Neuron (in vitro differentiated cells): ENCODE measurements around the gene TMPO.
"Not testable (repeated sequence)": the region's sequence is repeated elsewhere in the genome, so short reads cannot be mapped to it uniquely, and the experiment has no call there.

ENCODE experiments used
- H2AFZ ChIP-seq: one replicate; pipeline ENCODE4 v1.6.1; 2013; ENCODE audit warnings: low read depth, mild to moderate bottlenecking, inconsistent platforms, low read length, moderate library complexity
- H3K27me3 ChIP-seq: one replicate; pipeline ENCODE4 v1.6.1; 2013; ENCODE audit warnings: low read length; ENCODE audit not compliant: insufficient read depth
- H3K36me3 ChIP-seq: one replicate; pipeline ENCODE4 v1.6.1; 2013; ENCODE audit warnings: low read length; ENCODE audit not compliant: insufficient read depth
- H3K4me1 ChIP-seq: one replicate; pipeline ENCODE4 v1.6.1; 2013; ENCODE audit warnings: low read length; ENCODE audit not compliant: insufficient read depth
- H3K4me3 ChIP-seq: 2 replicates; pipeline ENCODE4 v1.5.1; 2013; ENCODE audit warnings: mild to moderate bottlenecking, low read length, moderate library complexity
- H3K9me3 ChIP-seq: one replicate; pipeline ENCODE4 v1.6.1; 2013; ENCODE audit warnings: low read length

TMPO gene

GRCh38 chr12:98519257-98519907, 4.0 kb downstream of the TMPO start:
- Histone ChIP-seq H3K27me3 (no peaks in the 10 kb centered on the region), H3K4me3 (no peak overlapping the region), H3K36me3 (peaks cover 22% of the 10 kb centered on the region), H3K4me1 (peaks cover 6% of the 10 kb centered on the region), H3K9me3 (no peaks in the 10 kb centered on the region), H2AFZ (no peak overlapping the region)

- Histone ChIP-seq H3K36me3 (peaks cover 86% of the 10 kb centered on the region), H3K4me3 (no peak overlapping the region)
Measured at GRCh38 chr12:98530068-98530467, 14.7 kb downstream of the TMPO start.

GRCh38 chr12:98532687-98533304, 17.4 kb downstream of the TMPO start:
- Histone ChIP-seq H3K9me3 (no peaks in the 10 kb centered on the region), H3K27me3 (no peaks in the 10 kb centered on the region), H3K4me1 (no peaks in the 10 kb centered on the region), H3K4me3 (no peak overlapping the region), H2AFZ (no peak overlapping the region), H3K36me3 (peaks cover 96% of the 10 kb centered on the region)

More at GRCh38 chr12:98530068-98530467, 14.7 kb downstream of the TMPO start:
- no peak overlapping the region for H2AFZ ChIP-seq
- no peaks in the 10 kb centered on the region for H3K27me3 ChIP-seq
- H3K9me3 ChIP-seq = no peaks in the 10 kb centered on the region
- no peaks in the 10 kb centered on the region for H3K4me1 ChIP-seq

GRCh38 chr12:98533723-98534251, 18.4 kb downstream of the TMPO start:
- H2AFZ ChIP-seq = no peak overlapping the region
- H3K4me3 ChIP-seq = no peak overlapping the region
- H3K4me1 ChIP-seq = no peaks in the 10 kb centered on the region
- no peaks in the 10 kb centered on the region for H3K27me3 ChIP-seq
- H3K9me3 ChIP-seq = no peaks in the 10 kb centered on the region
- peaks cover 99% of the 10 kb centered on the region for H3K36me3 ChIP-seq

GRCh38 chr12:98538031-98538430, 22.6 kb downstream of the TMPO start:
- H3K4me3 ChIP-seq = no peak overlapping the region

GRCh38 chr12:98543701-98544100, 28.3 kb downstream of the TMPO start:
- H3K9me3 ChIP-seq = no peaks in the 10 kb centered on the region
- H2AFZ ChIP-seq = no peak overlapping the region
- H3K27me3 ChIP-seq = no peaks in the 10 kb centered on the region
- H3K4me3 ChIP-seq = no peak overlapping the region
- no peaks in the 10 kb centered on the region for H3K4me1 ChIP-seq
- H3K36me3 ChIP-seq = peaks cover 79% of the 10 kb centered on the region

More at GRCh38 chr12:98538031-98538430, 22.6 kb downstream of the TMPO start:
- no peak overlapping the region for H2AFZ ChIP-seq
- no peaks in the 10 kb centered on the region for H3K27me3 ChIP-seq
- no peaks in the 10 kb centered on the region for H3K9me3 ChIP-seq
- peaks cover 89% of the 10 kb centered on the region for H3K36me3 ChIP-seq
- H3K4me1 ChIP-seq = no peaks in the 10 kb centered on the region

GRCh38 chr12:98544751-98545150, 29.4 kb downstream of the TMPO start:
- no peaks in the 10 kb centered on the region for H3K4me1 ChIP-seq
- no peak overlapping the region for H2AFZ ChIP-seq
- H3K9me3 ChIP-seq = no peaks in the 10 kb centered on the region
- H3K36me3 ChIP-seq = peaks cover 85% of the 10 kb centered on the region
- no peak overlapping the region for H3K4me3 ChIP-seq
- no peaks in the 10 kb centered on the region for H3K27me3 ChIP-seq

GRCh38 chr12:98549371-98550110, 34.2 kb downstream of the TMPO start:
- Histone ChIP-seq H3K9me3 (no peaks in the 10 kb centered on the region), H3K27me3 (no peaks in the 10 kb centered on the region), H2AFZ (no peak overlapping the region), H3K36me3 (peaks cover 62% of the 10 kb centered on the region), H3K4me3 (no peak overlapping the region), H3K4me1 (no peaks in the 10 kb centered on the region)

GRCh38 chr12:98551787-98552186, 36.4 kb downstream of the TMPO start:
- H3K36me3 ChIP-seq = peaks cover 42% of the 10 kb centered on the region
- H3K4me1 ChIP-seq = no peaks in the 10 kb centered on the region
- H3K4me3 ChIP-seq = no peak overlapping the region
- no peak overlapping the region for H2AFZ ChIP-seq
- H3K9me3 ChIP-seq = no peaks in the 10 kb centered on the region
- no peaks in the 10 kb centered on the region for H3K27me3 ChIP-seq

- not testable (repeated sequence) for H3K27me3 ChIP-seq, H2AFZ ChIP-seq, H3K9me3 ChIP-seq, H3K4me1 ChIP-seq, H3K36me3 ChIP-seq, H3K4me3 ChIP-seq
Measured at GRCh38 chr12:98558097-98558496, 42.7 kb downstream of the TMPO start.

GRCh38 chr12:98559666-98560065, 44.3 kb downstream of the TMPO start:
- no peak overlapping the region for H3K4me3 ChIP-seq
- H3K9me3 ChIP-seq = no peaks in the 10 kb centered on the region
- no peak overlapping the region for H2AFZ ChIP-seq
- no peaks in the 10 kb centered on the region for H3K27me3 ChIP-seq
- no peaks in the 10 kb centered on the region for H3K4me1 ChIP-seq
- no peaks in the 10 kb centered on the region for H3K36me3 ChIP-seq

- Histone ChIP-seq H3K27me3 (no peaks in the 10 kb centered on the region), H3K4me3 (no peak overlapping the region), H3K36me3 (no peaks in the 10 kb centered on the region), H3K9me3 (no peaks in the 10 kb centered on the region), H2AFZ (no peak overlapping the region), H3K4me1 (no peaks in the 10 kb centered on the region)
Measured at GRCh38 chr12:98561846-98562245, 46.5 kb downstream of the TMPO start.

GRCh38 chr12:98572010-98572409, 56.6 kb downstream of the TMPO start:
- H3K9me3 ChIP-seq = no peaks in the 10 kb centered on the region
- H3K4me1 ChIP-seq = no peaks in the 10 kb centered on the region
- H3K4me3 ChIP-seq = no peak overlapping the region
- H3K36me3 ChIP-seq = no peaks in the 10 kb centered on the region
- no peak overlapping the region for H2AFZ ChIP-seq
- H3K27me3 ChIP-seq = no peaks in the 10 kb centered on the region
